ENCODE measurements around the gene GPR61. TPM values are rescaled to one million over a fixed set of nuclear protein-coding genes. Genes with fewer than 3 reads are reported as not detected.
A peak's percentile ranks its signal among the peaks of the same experiment; 100 is the strongest.

GPR61 gene
- total and polyA plus RNA-seq, 9 of the 15 experiments (the other 6 are each of a cell fraction or from before 2014, with no cell fraction given), result 0.04 to 1.1 (median 0.25) TPM; not detected in 4

GRCh38 chr1:109508001-109508872, 31.4 kb upstream of the GPR61 start:
- Histone ChIP-seq H3K9ac (ENCODE audit: insufficient read depth in 1 of 2, low read depth in 2 of 2, low read length in 2 of 2) (0 out of 4 replicates have a peak overlapping the region, but pooled peaks of 1 of the 2 experiments have one; percentile 17), H4K20me1 (replicated peaks; ENCODE audit: control insufficient read depth, insufficient read depth, low read length) (peaks cover 8% of the 10 kb centered on the region; the same call in 1 of the 2 replicates), H2AFZ (ENCODE audit: low read depth, low read length) (no peak overlapping the region), H3K4me2 (ENCODE audit: insufficient read depth, low read length) (no peak overlapping the region), H3K79me2 (ENCODE audit: control insufficient read depth, insufficient read depth, low read length) (no peaks in the 10 kb centered on the region), H3K27ac (ENCODE audit: extremely low read depth, low read depth, low read length) (no peak overlapping the region), H3K9me3 (replicated peaks; ENCODE audit: control insufficient read depth, insufficient read depth, low read depth, low read length) (no peaks in the 10 kb centered on the region), H3K4me3 (no peak overlapping the region), H3K4me1 (replicated peaks in 1 of 2; ENCODE audit: control insufficient read depth in 2 of 2, insufficient read depth in 2 of 2, low read length in 2 of 2) (peaks cover 8 to 21% of the 10 kb centered on the region in 2 experiments), H3K27me3 (ENCODE audit: control insufficient read depth in 2 of 2, insufficient read depth in 2 of 2, low read length in 2 of 2) (peaks cover 13 to 45% of the 10 kb centered on the region in 2 experiments), H3K36me3 (ENCODE audit: control insufficient read depth, insufficient read depth, low read length) (no peaks in the 10 kb centered on the region), H3K9me1 (ENCODE audit: control insufficient read depth, insufficient read depth, low read length) (no peaks in the 10 kb centered on the region)
- DNase-seq (ENCODE audit: extremely low read depth in 1 of 4, low spot score in 3 of 4), result no peak
- ATAC-seq, result no peak
- FAIRE-seq, result no peak
- intact Hi-C loops (cut with micrococcal nuclease) (no loop called here), in situ Hi-C loops (cut with MboI) (no loop called here)
- no peak for TF ChIP-seq LCOR (CRISPR knock-in tag; IDR thresholded peaks at IDR 0.05)
- TF ChIP-seq KAT8 (IDR thresholded peaks at IDR 0.05; ENCODE audit: low read depth), result no peak
- TF ChIP-seq SLC30A9 (CRISPR knock-in tag; IDR thresholded peaks at IDR 0.05), result no peak
- no peak for TF ChIP-seq GTF2E2 (tag; IDR thresholded peaks at IDR 0.05)
- TF ChIP-seq, protein P1, sequence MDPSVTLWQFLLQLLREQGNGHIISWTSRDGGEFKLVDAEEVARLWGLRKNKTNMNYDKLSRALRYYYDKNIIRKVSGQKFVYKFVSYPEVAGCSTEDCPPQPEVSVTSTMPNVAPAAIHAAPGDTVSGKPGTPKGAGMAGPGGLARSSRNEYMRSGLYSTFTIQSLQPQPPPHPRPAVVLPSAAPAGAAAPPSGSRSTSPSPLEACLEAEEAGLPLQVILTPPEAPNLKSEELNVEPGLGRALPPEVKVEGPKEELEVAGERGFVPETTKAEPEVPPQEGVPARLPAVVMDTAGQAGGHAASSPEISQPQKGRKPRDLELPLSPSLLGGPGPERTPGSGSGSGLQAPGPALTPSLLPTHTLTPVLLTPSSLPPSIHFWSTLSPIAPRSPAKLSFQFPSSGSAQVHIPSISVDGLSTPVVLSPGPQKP (CRISPR knock-in tag; IDR thresholded peaks at IDR 0.05), result no peak
- TF ChIP-seq ZNF79 (CRISPR knock-in tag; IDR thresholded peaks at IDR 0.05; ENCODE audit: low read depth), result no peak
- no peak for TF ChIP-seq ZNF212 (CRISPR knock-in tag; IDR thresholded peaks at IDR 0.05)
- POLR2A ChIA-PET, result interaction anchor here (0.7 to 5.0 kb wide), 6 partner anchors 9 to 251 kb away, joined by 3 to 24 read pairs (median 4); partner anchors contain the start of genes CYB561D1 and GNAI3
- no TSS peak for BruUV-seq (replicated peaks)
- 59% methylated on average over 25 of the region's 25 CpGs for WGBS (ENCODE audit: insufficient coverage, low coverage, missing lambda C conversion rate)
- CTCF ChIA-PET (ENCODE audit: low intra/inter-chr PET ratio), result no interaction called here

Data from K562 (cell line).